Liver (tissue), 5 donors: ENCODE results near the gene C12orf50. TPM values are rescaled to one million over a fixed set of nuclear protein-coding genes. Genes with fewer than 3 reads are reported as not detected.

ENCODE experiments used
- SP1 ChIP-seq: IDR thresholded peaks from 2 replicates; pipeline ENCODE4 v1.6.1; 2018; ENCODE audit warnings: antibody characterized with exemption, mild to moderate bottlenecking
- polyA plus RNA-seq, 2 donors: library from polyadenylated mRNA; stranded (reverse) in 1 of 2; unstranded in 1 of 2; fragments of 200-250 nt in 1 of 2; fragments of >200 nt in 1 of 2; fragmentation: Nextera tagmentation in 1 of 2; extraction: Ambion mirVana in 1 of 2; gene quantifications; one replicate each; pipeline versions ENCODE4 v1.2.1 to v1.2.3, GENCODE V29; 2013 to 2015
- small RNA-seq: library from RNA; depleted of rRNA; stranded (forward); fragments of <200 nt; gene quantifications from one replicate; pipeline ENCODE3, GENCODE V24; 2014
- total RNA-seq, 2 donors: library from RNA; depleted of rRNA; stranded (reverse); fragments of >200 nt; gene quantifications; one replicate each; pipeline ENCODE4 v1.2.3, GENCODE V29; 2014
- donor health status: healthy.
- donor health status: healthy.
- donor health status: healthy.

The C12orf50 gene
- total and polyA plus RNA-seq, 4 donors, result 0.08 TPM; not detected in 3

DNA sequence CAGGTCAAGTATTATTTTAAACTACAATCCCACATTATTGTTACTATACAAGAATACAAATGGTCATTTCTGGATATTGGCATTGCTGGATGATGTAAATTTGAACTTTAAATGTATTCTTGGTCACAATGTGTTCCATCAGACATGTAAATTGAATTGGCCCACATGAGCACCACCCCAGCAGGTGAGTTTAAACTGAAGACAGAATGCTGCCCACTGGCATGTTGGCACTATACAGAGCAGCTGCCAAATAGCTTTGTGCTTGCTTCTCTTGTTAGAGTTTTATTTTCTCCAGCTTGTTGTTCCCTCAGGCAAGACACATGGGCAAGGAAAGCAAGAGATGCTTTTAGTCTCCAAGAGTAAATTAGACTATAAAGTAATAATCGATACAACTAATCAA is 98.6 kb downstream of the C12orf50 start (continued):
- no peak for TF ChIP-seq SP1

Small RNA genes lying within 50 kb of the gene (small RNA-seq; reads per million reads assigned to genes)
- not detected for gene RNA5SP364

Other genes with a start within 250 kb of the C12orf50 start
- 1 to 10 TPM; 3.5 to 4.4 TPM for gene CEP290, start 112.7 kb upstream of the C12orf50 start, total RNA-seq
- 1 to 10 TPM; 1.0 to 4.7 TPM for gene CEP290, start 112.7 kb upstream of the C12orf50 start, polyA plus RNA-seq
- 10 to 100 TPM in 1 of 2 donors, 1 to 10 TPM in 1; 8.1 to 28.2 TPM for gene TMTC3, start 112.9 kb upstream of the C12orf50 start, total RNA-seq
- 1 to 10 TPM; 3.0 to 4.6 TPM for gene TMTC3, start 112.9 kb upstream of the C12orf50 start, polyA plus RNA-seq